ENCODE data around the gene PDZRN4.

Gene PDZRN4

DNA sequence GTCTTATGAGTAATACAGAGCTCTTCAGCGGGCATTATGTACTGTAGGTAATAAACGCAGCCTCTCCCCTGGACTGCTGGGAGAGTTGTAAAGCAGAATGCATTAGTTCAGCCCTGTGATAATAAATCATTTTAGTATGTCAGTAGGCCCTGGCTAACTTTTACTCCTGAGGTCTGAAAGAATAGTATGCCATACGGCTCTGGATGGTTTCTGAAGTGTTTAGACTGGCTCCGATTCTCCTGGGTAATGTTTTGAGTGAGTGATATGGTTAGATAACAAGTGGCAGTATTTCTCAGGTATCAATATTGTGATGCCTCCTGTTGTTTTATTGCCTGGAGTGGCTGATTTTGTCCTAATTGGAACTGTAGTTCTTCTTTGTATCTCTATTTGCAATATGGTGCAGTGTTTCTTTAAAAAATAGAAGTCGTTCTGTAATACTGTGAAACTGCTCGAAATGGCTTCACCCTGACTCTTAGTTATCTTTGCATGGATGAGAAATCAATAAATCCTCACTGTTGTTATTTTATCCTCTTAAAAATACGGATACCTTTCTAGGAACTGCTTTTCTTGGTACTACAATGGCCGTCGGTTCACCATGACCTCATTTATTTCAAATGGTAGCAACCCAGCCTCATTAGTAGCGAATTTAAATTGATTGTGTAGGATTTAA is 100.2 kb downstream of the PDZRN4 start:
- TF ChIP-seq NFIC (IDR thresholded peaks at IDR 0.05): no peak
- TF ChIP-seq ZBTB7A (IDR thresholded peaks at IDR 0.05; ENCODE audit: low read depth): no peak
- TF ChIP-seq TEAD4 (IDR thresholded peaks at IDR 0.05): no peak
- TF ChIP-seq CREB1 (IDR thresholded peaks at IDR 0.05; ENCODE audit: low read depth): no peak
- no peak for TF ChIP-seq TAF1 (IDR thresholded peaks at IDR 0.05; ENCODE audit: low read depth)
- no peak for TF ChIP-seq EGR1 (IDR thresholded peaks at IDR 0.05)
- TF ChIP-seq CEBPB (IDR thresholded peaks at IDR 0.05): no peak
- no peak for TF ChIP-seq RAD21 (IDR thresholded peaks at IDR 0.05; ENCODE audit: low read depth)
- no peak for TF ChIP-seq YY1 (IDR thresholded peaks at IDR 0.05; ENCODE audit: low read depth)
- no peak for TF ChIP-seq TCF12 (IDR thresholded peaks at IDR 0.05; ENCODE audit: low read depth)
- TF ChIP-seq, protein P1, sequence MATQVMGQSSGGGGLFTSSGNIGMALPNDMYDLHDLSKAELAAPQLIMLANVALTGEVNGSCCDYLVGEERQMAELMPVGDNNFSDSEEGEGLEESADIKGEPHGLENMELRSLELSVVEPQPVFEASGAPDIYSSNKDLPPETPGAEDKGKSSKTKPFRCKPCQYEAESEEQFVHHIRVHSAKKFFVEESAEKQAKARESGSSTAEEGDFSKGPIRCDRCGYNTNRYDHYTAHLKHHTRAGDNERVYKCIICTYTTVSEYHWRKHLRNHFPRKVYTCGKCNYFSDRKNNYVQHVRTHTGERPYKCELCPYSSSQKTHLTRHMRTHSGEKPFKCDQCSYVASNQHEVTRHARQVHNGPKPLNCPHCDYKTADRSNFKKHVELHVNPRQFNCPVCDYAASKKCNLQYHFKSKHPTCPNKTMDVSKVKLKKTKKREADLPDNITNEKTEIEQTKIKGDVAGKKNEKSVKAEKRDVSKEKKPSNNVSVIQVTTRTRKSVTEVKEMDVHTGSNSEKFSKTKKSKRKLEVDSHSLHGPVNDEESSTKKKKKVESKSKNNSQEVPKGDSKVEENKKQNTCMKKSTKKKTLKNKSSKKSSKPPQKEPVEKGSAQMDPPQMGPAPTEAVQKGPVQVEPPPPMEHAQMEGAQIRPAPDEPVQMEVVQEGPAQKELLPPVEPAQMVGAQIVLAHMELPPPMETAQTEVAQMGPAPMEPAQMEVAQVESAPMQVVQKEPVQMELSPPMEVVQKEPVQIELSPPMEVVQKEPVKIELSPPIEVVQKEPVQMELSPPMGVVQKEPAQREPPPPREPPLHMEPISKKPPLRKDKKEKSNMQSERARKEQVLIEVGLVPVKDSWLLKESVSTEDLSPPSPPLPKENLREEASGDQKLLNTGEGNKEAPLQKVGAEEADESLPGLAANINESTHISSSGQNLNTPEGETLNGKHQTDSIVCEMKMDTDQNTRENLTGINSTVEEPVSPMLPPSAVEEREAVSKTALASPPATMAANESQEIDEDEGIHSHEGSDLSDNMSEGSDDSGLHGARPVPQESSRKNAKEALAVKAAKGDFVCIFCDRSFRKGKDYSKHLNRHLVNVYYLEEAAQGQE (IDR thresholded peaks at IDR 0.05; ENCODE audit: low read depth): no peak
- TF ChIP-seq, protein P2, sequence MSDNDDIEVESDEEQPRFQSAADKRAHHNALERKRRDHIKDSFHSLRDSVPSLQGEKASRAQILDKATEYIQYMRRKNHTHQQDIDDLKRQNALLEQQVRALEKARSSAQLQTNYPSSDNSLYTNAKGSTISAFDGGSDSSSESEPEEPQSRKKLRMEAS (IDR thresholded peaks at IDR 0.05): no peak
- no peak for TF ChIP-seq EP300 (IDR thresholded peaks at IDR 0.05; ENCODE audit: borderline replicate concordance)
- TF ChIP-seq, protein P3, sequence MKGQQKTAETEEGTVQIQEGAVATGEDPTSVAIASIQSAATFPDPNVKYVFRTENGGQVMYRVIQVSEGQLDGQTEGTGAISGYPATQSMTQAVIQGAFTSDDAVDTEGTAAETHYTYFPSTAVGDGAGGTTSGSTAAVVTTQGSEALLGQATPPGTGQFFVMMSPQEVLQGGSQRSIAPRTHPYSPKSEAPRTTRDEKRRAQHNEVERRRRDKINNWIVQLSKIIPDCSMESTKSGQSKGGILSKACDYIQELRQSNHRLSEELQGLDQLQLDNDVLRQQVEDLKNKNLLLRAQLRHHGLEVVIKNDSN (IDR thresholded peaks at IDR 0.05): no peak

DNA sequence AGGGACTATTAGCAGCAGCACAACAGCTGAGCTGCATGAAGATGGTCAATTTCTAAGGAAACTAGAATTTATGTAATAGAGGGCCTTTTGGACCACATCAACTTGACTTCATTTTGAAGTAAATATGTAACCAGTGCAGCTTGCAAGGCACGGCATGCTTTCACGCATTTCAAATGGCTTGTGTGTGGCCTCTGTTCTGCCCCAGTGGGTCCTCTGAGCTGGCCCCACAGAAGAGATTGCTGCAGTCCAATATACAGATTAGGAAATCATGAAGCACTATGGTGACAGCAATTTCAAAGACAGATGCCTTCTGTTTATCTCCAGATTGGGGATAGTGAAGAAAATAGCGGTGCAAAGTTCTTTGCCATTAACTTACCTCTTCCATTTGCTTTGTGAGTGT is 101.4 kb downstream of the PDZRN4 start:
- TF ChIP-seq, protein P3 (IDR thresholded peaks at IDR 0.05): no peak
- TF ChIP-seq EP300 (IDR thresholded peaks at IDR 0.05; ENCODE audit: borderline replicate concordance): no peak
- no peak for TF ChIP-seq FOXM1 (IDR thresholded peaks at IDR 0.05; ENCODE audit: borderline replicate concordance, low read depth)
- TF ChIP-seq ZBTB7A (IDR thresholded peaks at IDR 0.05; ENCODE audit: low read depth): no peak
- TF ChIP-seq, protein P1 (IDR thresholded peaks at IDR 0.05; ENCODE audit: low read depth): no peak
- no peak for TF ChIP-seq TCF12 (IDR thresholded peaks at IDR 0.05; ENCODE audit: low read depth)
- no peak for TF ChIP-seq TEAD4 (IDR thresholded peaks at IDR 0.05)
- no peak for TF ChIP-seq NFIC (IDR thresholded peaks at IDR 0.05)
- no peak for TF ChIP-seq CEBPB (IDR thresholded peaks at IDR 0.05)
- TF ChIP-seq RAD21 (IDR thresholded peaks at IDR 0.05; ENCODE audit: low read depth): no peak
- no peak for TF ChIP-seq TAF1 (IDR thresholded peaks at IDR 0.05; ENCODE audit: low read depth)
- TF ChIP-seq, protein P2 (IDR thresholded peaks at IDR 0.05): no peak
- TF ChIP-seq EGR1 (IDR thresholded peaks at IDR 0.05): no peak
- no peak for TF ChIP-seq YY1 (IDR thresholded peaks at IDR 0.05; ENCODE audit: low read depth)
- no peak for TF ChIP-seq CREB1 (IDR thresholded peaks at IDR 0.05; ENCODE audit: low read depth)

DNA sequence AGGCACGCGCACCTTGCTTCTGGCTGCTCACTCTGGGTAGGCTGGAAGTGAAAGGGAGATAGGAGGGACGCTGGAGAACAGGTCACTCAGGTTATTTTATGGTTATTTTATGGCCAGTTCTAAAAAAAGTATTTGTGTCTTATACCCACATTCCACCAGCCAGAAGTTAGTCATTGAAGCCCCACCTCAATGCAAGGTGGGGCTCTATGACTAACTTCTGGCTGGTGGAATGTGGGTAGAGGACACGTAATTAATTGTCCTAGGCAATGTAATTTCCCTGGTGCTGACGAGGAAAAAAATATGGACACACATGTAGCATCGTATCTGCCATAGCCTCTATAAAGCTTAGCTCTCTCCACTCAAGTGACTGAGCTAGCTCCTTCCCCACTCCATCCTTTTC is 104.9 kb downstream of the PDZRN4 start:
- TF ChIP-seq, protein P3 (IDR thresholded peaks at IDR 0.05): no peak
- TF ChIP-seq NFIC (IDR thresholded peaks at IDR 0.05) (no peak), ZBTB7A (IDR thresholded peaks at IDR 0.05; ENCODE audit: low read depth) (no peak), EGR1 (IDR thresholded peaks at IDR 0.05) (no peak), CREB1 (IDR thresholded peaks at IDR 0.05; ENCODE audit: low read depth) (no peak), TAF1 (IDR thresholded peaks at IDR 0.05; ENCODE audit: low read depth) (no peak), TEAD4 (IDR thresholded peaks at IDR 0.05) (no peak), EP300 (IDR thresholded peaks at IDR 0.05; ENCODE audit: borderline replicate concordance) (no peak), RAD21 (IDR thresholded peaks at IDR 0.05; ENCODE audit: low read depth) (no peak), TCF12 (IDR thresholded peaks at IDR 0.05; ENCODE audit: low read depth) (no peak), FOXM1 (IDR thresholded peaks at IDR 0.05; ENCODE audit: borderline replicate concordance, low read depth) (no peak), YY1 (IDR thresholded peaks at IDR 0.05; ENCODE audit: low read depth) (no peak), CEBPB (IDR thresholded peaks at IDR 0.05) (no peak)
- TF ChIP-seq, protein P1 (IDR thresholded peaks at IDR 0.05; ENCODE audit: low read depth): no peak
- TF ChIP-seq, protein P2 (IDR thresholded peaks at IDR 0.05): no peak
